GM23248 (cell line): ENCODE data around the gene EML4.

Source experiments
- EZH2 ChIP-seq: fragments of 200-600 bp; sonication (generic); IDR thresholded peaks from 2 replicates; pipeline ENCODE4 v1.6.1; 2018; ENCODE audit warnings: antibody characterized with exemption, mild to moderate bottlenecking; ENCODE audit not compliant: insufficient read depth, poor library complexity, severe bottlenecking
- EZH2phosphoT487 ChIP-seq: fragments of 200-600 bp; sonication (generic); IDR thresholded peaks from 2 replicates; pipeline ENCODE4 v1.6.1; 2018; ENCODE audit warnings: antibody characterized with exemption, moderate library complexity, mild to moderate bottlenecking, low read depth; ENCODE audit not compliant: insufficient read depth

- no peak for TF ChIP-seq EZH2
- no peak for TF ChIP-seq EZH2phosphoT487
Observed at GRCh38 chr2:42228101-42228500, 58.9 kb downstream of the EML4 start.
